IMR-90 (cell line): ENCODE measurements around the gene PSMB3. TPM values are rescaled to one million over a fixed set of nuclear protein-coding genes. Genes with fewer than 3 reads are reported as not detected.

Experiments used
- ATAC-seq: fragments of 200-7000 bp; cut with Tn5 transposase; 2 replicates; pipeline ENCODE4 v1.9.1; 2020; ENCODE audit warnings: low read depth, mild to moderate bottlenecking, moderate library complexity
- BruUV-seq: library from RNA; stranded (reverse); fragments of 400-500 nt; replicated peaks from 2 replicates; lab custom pipeline; 2021; lab: Mats Ljungman, UMichigan
- CTCF ChIA-PET: fragments of 300-600 bp; formaldehyde crosslinking; extraction: SDS; loops from one replicate; lab custom pipeline; 2021; ENCODE audit warnings: antibody characterized with exemption; lab: Yijun Ruan, JAX
- POLR2A ChIA-PET: fragments of 300-600 bp; sonication (Branson Sonifier 250); formaldehyde crosslinking; loops from one replicate; lab custom pipeline; 2022; ENCODE audit warnings: antibody characterized with exemption; ENCODE audit not compliant: unreplicated experiment; lab: Charles Lee
- DNase-seq: peaks from one replicate; pipeline ENCODE4 v3.0.0; 2013
- H2AFZ ChIP-seq: replicated peaks from 2 replicates; pipeline ENCODE3; 2013; ENCODE audit warnings: low read length, mild to moderate bottlenecking; ENCODE audit not compliant: poor library complexity
- H2AK5ac ChIP-seq: 2 replicates; pipeline ENCODE4 v1.6.1; 2013; ENCODE audit warnings: low read depth, low read length, inconsistent platforms
- H2AK9ac ChIP-seq: replicated peaks from 2 replicates; pipeline ENCODE3; 2013; ENCODE audit warnings: mild to moderate bottlenecking, low read depth, low read length, moderate library complexity; ENCODE audit not compliant: poor library complexity
- H2BK120ac ChIP-seq: 2 replicates; pipeline ENCODE4 v1.6.1; 2013; ENCODE audit warnings: low read depth, low read length, inconsistent platforms
- H2BK15ac ChIP-seq: 3 replicates; pipeline ENCODE4 v1.6.1; 2013; ENCODE audit warnings: low read depth, low read length, inconsistent platforms
- H2BK20ac ChIP-seq: 2 replicates; pipeline ENCODE4 v1.6.1; 2013; ENCODE audit warnings: low read depth, mild to moderate bottlenecking, inconsistent platforms, low read length, moderate library complexity
- H2BK5ac ChIP-seq: 2 replicates; pipeline ENCODE4 v1.6.1; 2013; ENCODE audit warnings: mild to moderate bottlenecking, low read depth, low read length, inconsistent platforms; ENCODE audit not compliant: poor library complexity, severe bottlenecking
- H3K14ac ChIP-seq: replicated peaks from 2 replicates; pipeline ENCODE4 v1.6.1; 2013; ENCODE audit warnings: low read depth, low read length, inconsistent platforms
- H3K18ac ChIP-seq: 2 replicates; pipeline ENCODE4 v1.6.1; 2013; ENCODE audit warnings: low read depth, low read length, control low read depth
- H3K23ac ChIP-seq: 2 replicates; pipeline ENCODE4 v1.6.1; 2013; ENCODE audit warnings: low read depth, low read length, inconsistent platforms
- H3K27ac ChIP-seq: 2 replicates; pipeline ENCODE4 v1.5.1; 2013; ENCODE audit warnings: mild to moderate bottlenecking, control low read depth, low read length; ENCODE audit not compliant: insufficient read depth
- H3K27me3 ChIP-seq: 2 replicates; pipeline ENCODE4 v1.6.1; 2013; ENCODE audit warnings: low read length; ENCODE audit not compliant: control insufficient read depth, insufficient read depth
- H3K36me3 ChIP-seq: 2 replicates; pipeline ENCODE4 v1.6.1; 2013; ENCODE audit warnings: low read length, mixed read lengths; ENCODE audit not compliant: control insufficient read depth, insufficient read depth
- H3K4ac ChIP-seq: 2 replicates; pipeline ENCODE4 v1.6.1; 2013; ENCODE audit warnings: low read depth, low read length, inconsistent platforms
- H3K4me1 ChIP-seq: 2 replicates; pipeline ENCODE4 v1.6.1; 2013; ENCODE audit warnings: low read length, mixed read lengths; ENCODE audit not compliant: control insufficient read depth, insufficient read depth
- H3K4me2 ChIP-seq: 2 replicates; pipeline ENCODE4 v1.6.1; 2013; ENCODE audit warnings: low read depth, mild to moderate bottlenecking, control low read depth, low read length, moderate library complexity
- H3K4me3 ChIP-seq: 2 replicates; pipeline ENCODE4 v1.5.1; 2013; ENCODE audit warnings: low read depth, mild to moderate bottlenecking, control low read depth, low read length, moderate library complexity; ENCODE audit not compliant: insufficient read depth
- H3K56ac ChIP-seq: 2 replicates; pipeline ENCODE4 v1.6.1; 2013; ENCODE audit warnings: low read length, inconsistent platforms; ENCODE audit not compliant: insufficient read depth; ENCODE audit errors: extremely low read depth
- H3K79me1 ChIP-seq, 2 experiments: 2 replicates each; pipeline ENCODE4 v1.6.1; 2013; ENCODE audit warnings: low read length in 2 of 2, inconsistent platforms in 1 of 2, low read depth in 1 of 2
- H3K9ac ChIP-seq: 2 replicates; pipeline ENCODE4 v1.6.1; 2013; ENCODE audit warnings: low read depth, low read length, control low read depth
- H3K9me1 ChIP-seq: 2 replicates; pipeline ENCODE4 v1.6.1; 2013; ENCODE audit warnings: low read length, inconsistent platforms; ENCODE audit not compliant: insufficient read depth
- H3K9me3 ChIP-seq: 2 replicates; pipeline ENCODE4 v1.6.1; 2013; ENCODE audit warnings: low read length; ENCODE audit not compliant: control insufficient read depth, insufficient read depth
- H4K20me1 ChIP-seq: 2 replicates; pipeline ENCODE4 v1.6.1; 2013; ENCODE audit warnings: low read length, inconsistent platforms; ENCODE audit not compliant: insufficient read depth
- H4K5ac ChIP-seq: 2 replicates; pipeline ENCODE4 v1.6.1; 2013; ENCODE audit warnings: mild to moderate bottlenecking, low read depth, low read length, control low read depth
- H4K8ac ChIP-seq, 2 experiments: 2 replicates each; pipeline ENCODE4 v1.6.1; 2013; ENCODE audit warnings: low read depth in 2 of 2, low read length in 2 of 2, control low read depth in 1 of 2, inconsistent platforms in 1 of 2
- H4K91ac ChIP-seq: 2 replicates; pipeline ENCODE4 v1.6.1; 2013; ENCODE audit warnings: low read depth, low read length, inconsistent platforms; ENCODE audit not compliant: insufficient read depth
- BHLHE40 ChIP-seq: fragments of 150-350 bp; IDR thresholded peaks from 2 replicates; pipeline ENCODE4 v1.6.1; 2016; ENCODE audit warnings: mild to moderate bottlenecking, low read depth, low read length
- CEBPB ChIP-seq: IDR thresholded peaks from 2 replicates; pipeline ENCODE4 v1.6.1; 2012; ENCODE audit warnings: low read depth, low read length, improper control_type of control experiment
- CHD1 ChIP-seq: IDR thresholded peaks from 2 replicates; pipeline ENCODE4 v1.6.1; 2012; ENCODE audit warnings: low read depth, low read length, improper control_type of control experiment
- FOS ChIP-seq: fragments of 150-350 bp; IDR thresholded peaks from 2 replicates; pipeline ENCODE4 v1.6.1; 2016; ENCODE audit warnings: low read depth, low read length
- MAFK ChIP-seq: IDR thresholded peaks from 2 replicates; pipeline ENCODE4 v1.6.1; 2012; ENCODE audit warnings: low read depth, low read length, improper control_type of control experiment
- MAZ ChIP-seq: IDR thresholded peaks from 2 replicates; pipeline ENCODE4 v1.6.1; 2012; ENCODE audit warnings: low read depth, mild to moderate bottlenecking, low read length, improper control_type of control experiment, moderate library complexity, borderline replicate concordance
- MXI1 ChIP-seq: IDR thresholded peaks from 2 replicates; pipeline ENCODE4 v1.6.1; 2012; ENCODE audit warnings: low read depth, mild to moderate bottlenecking, low read length, moderate library complexity, borderline replicate concordance
- NFE2L2 ChIP-seq: fragments of 150-350 bp; IDR thresholded peaks from 2 replicates; pipeline ENCODE4 v1.6.1; 2016; ENCODE audit warnings: low read depth, mild to moderate bottlenecking, low read length
- POLR2A ChIP-seq: IDR thresholded peaks from 2 replicates; pipeline ENCODE4 v1.6.1; 2012; ENCODE audit warnings: mild to moderate bottlenecking, low read depth, low read length
- RCOR1 ChIP-seq: IDR thresholded peaks from 2 replicates; pipeline ENCODE4 v1.6.1; 2012; ENCODE audit warnings: mild to moderate bottlenecking, low read length, improper control_type of control experiment; ENCODE audit not compliant: insufficient replicate concordance
- RFX5 ChIP-seq: IDR thresholded peaks from 2 replicates; pipeline ENCODE4 v1.8.0; 2012; ENCODE audit warnings: low read depth, mild to moderate bottlenecking, low read length, moderate library complexity
- WGBS, 2 experiments: methylation state at CpG; one replicate each; pipeline versions ENCODE4 v1.1.5 to v1.1.7; 2013; ENCODE audit warnings: missing lambda C conversion rate in 2 of 2; ENCODE audit not compliant: insufficient read length in 1 of 2; ENCODE audit errors: extremely low coverage in 2 of 2; 5-methylcytosine and 5-hydroxymethylcytosine counted together
- dilution Hi-C: fragments of 300-500 bp; cut with HindIII; formaldehyde crosslinking; loops from one replicate; pipeline ENCODE4 v1.14.3; 2018; ENCODE audit warnings: low sequenced_read_pairs; ENCODE audit not compliant: unreplicated experiment
- in situ Hi-C: fragments of 300-500 bp; cut with MboI; formaldehyde crosslinking; loops from 3 replicates; pipeline ENCODE4 v1.14.3; 2019; ENCODE audit warnings: low sequenced_read_pairs, inconsistent platforms, mixed read lengths
- intact Hi-C: fragments of 100-400 bp; cut with micrococcal nuclease; formaldehyde crosslinking; loops from 2 replicates; pipeline ENCODE4 v1.10.0; 2022
- polyA plus RNA-seq, 3 experiments: library from polyadenylated mRNA; depleted of rRNA; stranded (reverse); fragments of >200 nt; gene quantifications; 2 replicates each; pipeline ENCODE4 v1.2.3, GENCODE V29; 2012; ENCODE audit warnings: low replicate concordance in 1 of 3
- total RNA-seq: library from RNA; depleted of rRNA; stranded (reverse); fragments of >200 nt; gene quantifications from 2 replicates; pipeline ENCODE4 v1.2.3, GENCODE V29; 2012
- TF ChIP-seq, protein P1 (sequence below): fragments of 150-350 bp; IDR thresholded peaks from 2 replicates; pipeline ENCODE4 v1.6.1; 2016; ENCODE audit warnings: low read depth, mild to moderate bottlenecking, low read length, moderate library complexity, borderline replicate concordance
- TF ChIP-seq, protein P2 (sequence below): fragments of 150-350 bp; IDR thresholded peaks from 2 replicates; pipeline ENCODE4 v1.6.1; 2017; ENCODE audit warnings: mild to moderate bottlenecking, antibody characterized with exemption, low read length, low read depth

PSMB3 gene
- total and polyA plus RNA-seq, 2 of the 4 experiments (the other 2 are of a cell fraction), result 480 to 828 TPM

DNA sequence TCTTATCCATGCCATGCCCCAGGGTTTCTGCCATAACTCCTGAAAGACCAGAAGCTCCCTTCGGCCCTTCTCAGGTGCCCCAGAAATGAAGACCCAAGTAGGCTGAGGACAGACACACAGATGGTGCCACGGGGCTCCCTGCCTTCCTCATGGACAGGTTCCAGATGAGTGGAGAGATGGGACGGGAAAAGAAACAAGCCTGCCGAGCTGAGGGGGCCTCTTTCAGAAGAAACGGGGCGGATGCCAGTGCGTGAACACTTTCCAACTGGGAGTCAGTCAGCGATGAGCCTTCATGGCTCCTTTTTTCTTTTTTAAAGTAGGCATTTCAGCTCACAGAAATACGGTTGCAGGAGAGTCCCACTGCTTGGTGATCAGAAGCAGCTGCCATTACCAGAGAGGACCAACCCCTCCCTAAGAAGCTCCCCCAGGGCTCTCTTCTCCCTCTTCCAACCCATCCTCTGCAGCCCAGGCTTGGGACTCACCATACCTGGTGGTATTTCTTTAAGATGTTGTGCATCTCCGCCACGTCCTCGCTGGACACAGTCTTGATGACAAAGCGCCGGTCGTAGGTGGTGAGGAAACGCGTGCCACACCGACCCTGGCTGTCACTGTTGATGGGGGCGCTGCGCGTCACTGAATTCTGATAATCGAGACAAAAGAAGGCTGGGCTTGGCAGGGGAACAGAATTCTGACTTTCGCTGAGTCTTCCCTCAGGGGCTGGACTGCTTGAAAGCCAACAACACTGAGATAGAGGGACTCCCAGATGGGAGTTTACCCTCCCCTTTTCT, 27.6 kb downstream of the PSMB3 start (continued):
- TF ChIP-seq, protein P1, sequence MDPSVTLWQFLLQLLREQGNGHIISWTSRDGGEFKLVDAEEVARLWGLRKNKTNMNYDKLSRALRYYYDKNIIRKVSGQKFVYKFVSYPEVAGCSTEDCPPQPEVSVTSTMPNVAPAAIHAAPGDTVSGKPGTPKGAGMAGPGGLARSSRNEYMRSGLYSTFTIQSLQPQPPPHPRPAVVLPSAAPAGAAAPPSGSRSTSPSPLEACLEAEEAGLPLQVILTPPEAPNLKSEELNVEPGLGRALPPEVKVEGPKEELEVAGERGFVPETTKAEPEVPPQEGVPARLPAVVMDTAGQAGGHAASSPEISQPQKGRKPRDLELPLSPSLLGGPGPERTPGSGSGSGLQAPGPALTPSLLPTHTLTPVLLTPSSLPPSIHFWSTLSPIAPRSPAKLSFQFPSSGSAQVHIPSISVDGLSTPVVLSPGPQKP, result no peak

DNA sequence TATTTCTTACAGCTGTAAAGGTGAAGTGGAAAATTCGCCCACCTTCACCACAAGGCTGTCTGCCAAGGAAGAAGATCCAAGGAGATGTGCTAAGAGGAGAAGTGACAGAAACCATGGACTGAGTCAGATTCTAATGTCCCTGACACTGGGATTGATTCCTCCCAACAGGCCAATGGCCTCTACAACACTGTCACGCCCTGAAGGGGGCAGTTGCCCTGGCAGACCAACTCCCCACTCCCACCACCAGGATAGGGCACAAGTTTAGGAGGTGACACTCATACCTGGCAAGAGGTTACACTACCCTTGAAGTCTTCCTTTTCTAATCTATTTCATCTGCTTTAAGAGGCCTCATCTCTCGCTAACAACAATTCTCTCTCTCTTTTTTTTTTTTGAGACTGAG, 30.7 kb downstream of the PSMB3 start:
- no peak overlapping the region for H2AK5ac ChIP-seq
- ChIA-PET CTCF (no interaction called here), POLR2A (no interaction called here)
- H3K27me3 ChIP-seq, result no peaks in the 10 kb centered on the region
- H3K18ac ChIP-seq, result no peak overlapping the region
- H2BK20ac ChIP-seq, result no peak overlapping the region
- peaks cover 8% of the 10 kb centered on the region for H3K9me1 ChIP-seq
- TF ChIP-seq CEBPB, result no peak
- no peak for TF ChIP-seq FOS
- TF ChIP-seq RCOR1, result no peak
- TF ChIP-seq MXI1, result no peak
- TF ChIP-seq POLR2A, result no peak
- TF ChIP-seq, protein P2, sequence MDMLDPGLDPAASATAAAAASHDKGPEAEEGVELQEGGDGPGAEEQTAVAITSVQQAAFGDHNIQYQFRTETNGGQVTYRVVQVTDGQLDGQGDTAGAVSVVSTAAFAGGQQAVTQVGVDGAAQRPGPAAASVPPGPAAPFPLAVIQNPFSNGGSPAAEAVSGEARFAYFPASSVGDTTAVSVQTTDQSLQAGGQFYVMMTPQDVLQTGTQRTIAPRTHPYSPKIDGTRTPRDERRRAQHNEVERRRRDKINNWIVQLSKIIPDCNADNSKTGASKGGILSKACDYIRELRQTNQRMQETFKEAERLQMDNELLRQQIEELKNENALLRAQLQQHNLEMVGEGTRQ, result no peak
- no peak for TF ChIP-seq BHLHE40
- TF ChIP-seq MAFK, result no peak
- TF ChIP-seq RFX5, result no peak
- no peak for TF ChIP-seq MAZ
- no peak for TF ChIP-seq NFE2L2
- TF ChIP-seq CHD1, result no peak
- H3K14ac ChIP-seq, result no peak overlapping the region
- H3K36me3 ChIP-seq, result peaks cover 69% of the 10 kb centered on the region
- DNase-seq (no peak), ATAC-seq (no peak)
- H3K9ac ChIP-seq, result no peak overlapping the region
- dilution Hi-C loops (no loop called here), in situ Hi-C loops (no loop called here), intact Hi-C loops (no loop called here)
- H4K5ac ChIP-seq, result no peak overlapping the region
- no peak overlapping the region for H2AK9ac ChIP-seq
- H2BK120ac ChIP-seq, result no peak overlapping the region
- H3K27ac ChIP-seq, result no peak overlapping the region
- no peak overlapping the region for H4K91ac ChIP-seq
- no peak overlapping the region for H3K4ac ChIP-seq
- no peak overlapping the region for H2BK15ac ChIP-seq
- H4K20me1 ChIP-seq, result peaks cover 4% of the 10 kb centered on the region; the same call in 1 of the 2 replicates
- H2AFZ ChIP-seq, result no peak overlapping the region
- H2BK5ac ChIP-seq, result no peak overlapping the region
- BruUV-seq, result no TSS peak
- no peak overlapping the region for H3K4me3 ChIP-seq
- H3K9me3 ChIP-seq, result no peaks in the 10 kb centered on the region
- peaks cover 21 to 37% of the 10 kb centered on the region in 2 experiments for H3K79me1 ChIP-seq
- H3K4me2 ChIP-seq, result no peak overlapping the region
- no peaks in the 10 kb centered on the region; the same call in 1 of the 2 replicates for H3K4me1 ChIP-seq
- no peak overlapping the region for H3K23ac ChIP-seq
- no peak overlapping the region for H4K8ac ChIP-seq
- no CpG with 5 or more reads among the region's 3 CpGs for WGBS, 2 experiments
- no peak overlapping the region for H3K56ac ChIP-seq
